Heart left ventricle (tissue), 16 donors: ENCODE results near the gene NR2F1-AS1. TPM values are rescaled to one million over a fixed set of nuclear protein-coding genes. Genes with fewer than 3 reads are reported as not detected.

ENCODE experiments used
- ATAC-seq, 4 donors: fragments of 200-7000 bp; cut with Tn5 transposase; one replicate each; pipeline ENCODE4 v1.9.1; 2020 to 2022; ENCODE audit warnings: moderate library complexity in 4 of 4, mild to moderate bottlenecking in 3 of 4, moderate number of reproducible peaks in 1 of 4
- DNase-seq, 5 donors: peaks; one replicate each; pipeline ENCODE4 v3.0.0-alpha.2; 2020
- H3K27ac ChIP-seq, 12 donors: fragments of 200-600 bp; sonication (generic) in 4 of 12; one replicate each; pipeline versions ENCODE4 v1.5.0 to v1.8.0; 2016 to 2022; ENCODE audit warnings: mild to moderate bottlenecking in 2 of 12
- H3K27me3 ChIP-seq, 9 donors: fragments of 200-600 bp; sonication (generic) in 2 of 9; one replicate each; pipeline versions ENCODE4 v1.5.1 to v1.8.0; 2016 to 2022; ENCODE audit warnings: mild to moderate bottlenecking in 3 of 9
- H3K36me3 ChIP-seq, 9 donors: fragments of 200-600 bp; sonication (generic) in 2 of 9; one replicate each; pipeline versions ENCODE4 v1.5.0 to v1.8.0; 2018 to 2022; ENCODE audit warnings: mild to moderate bottlenecking in 2 of 9
- H3K4me1 ChIP-seq, 12 donors: fragments of 200-600 bp; sonication (generic) in 4 of 12; one replicate each; pipeline versions ENCODE4 v1.5.0 to v1.8.0; 2016 to 2022; ENCODE audit warnings: mild to moderate bottlenecking in 3 of 12
- H3K4me3 ChIP-seq, 12 donors: fragments of 200-600 bp; sonication (generic) in 4 of 12; one replicate each; pipeline versions ENCODE4 v1.5.0 to v1.8.0; 2017 to 2022; ENCODE audit warnings: mild to moderate bottlenecking in 9 of 12, moderate library complexity in 4 of 12
- H3K9me3 ChIP-seq, 12 donors: fragments of 200-600 bp; sonication (generic) in 4 of 12; one replicate each; pipeline versions ENCODE4 v1.5.0 to v1.8.0; 2016 to 2022; ENCODE audit warnings: mild to moderate bottlenecking in 1 of 12
- POLR2A ChIP-seq, 2 donors: fragments of 450-650 bp; IDR thresholded peaks; one replicate each; pipeline ENCODE4 v1.6.1; 2017; ENCODE audit warnings: antibody characterized with exemption in 2 of 2, mild to moderate bottlenecking in 2 of 2, moderate library complexity in 2 of 2
- WGBS, 4 donors: extraction: QIAGEN DNeasy Blood & Tissue Kit in 2 of 4; methylation state at CpG; one replicate each; pipeline versions ENCODE4 v1.1.5 to v1.1.7; 2013 to 2018; 5-methylcytosine and 5-hydroxymethylcytosine counted together
- intact Hi-C, 10 donors: fragments of 100-400 bp; cut with DNase I; formaldehyde crosslinking; loops; one replicate each; pipeline versions ENCODE4 v1.11.1 to v1.14.2; 2022
- polyA plus RNA-seq, 2 donors: library from polyadenylated mRNA; stranded (reverse); fragments of 200-250 nt; gene quantifications; one replicate each; pipeline ENCODE4 v1.2.3, GENCODE V29; 2013
- total RNA-seq, 9 donors: library from RNA; depleted of rRNA in 2 of 9; stranded (reverse); fragments of >200 nt in 2 of 9; fragmentation: NEBNext Ultra II Directional in 3 of 9; extraction: Animal tissue kit (Norgen Biotek cat#: 25700) in 3 of 9; gene quantifications; one replicate each; pipeline versions ENCODE4 v1.1.0 to v1.2.4, GENCODE V29; 2016 to 2023
- TF ChIP-seq, protein P1 (sequence below), 12 donors: fragments of 200-600 bp; sonication (generic) in 4 of 12; IDR thresholded peaks; one replicate each; pipeline versions ENCODE4 v1.5.0 to v1.8.0; 2018 to 2022; ENCODE audit warnings: antibody characterized with exemption in 12 of 12, mild to moderate bottlenecking in 5 of 12
- donor health status: ischemic (EF 13 %, LVEDD 7.1; RV severe dilation, severe dysfunction).
- donor health status: healthy with polysubstance abuse.
- donor health status: DM: no; HTN: yes; CAD: no.
- donor health status: DM: no; HTN: no; CAD: no.
- donor health status: ischemic (EF 25% LVEDD 6.9; RV normal size, moderate dysfunction).
- donor health status: ischemic (EF 25% LVEDD 5.7; RV mildly dilated, moderate dysfunction).
- donor health status: healthy.
- donor health status: DM: yes; HTN: yes; CAD: no.
- donor health status: ischemic (EF 35%, LVEDD 5.7; RV mildly dilated, moderate dysfunction).
- donor health status: nonischemic (EF 11% LVEDD 7.7; RV severe dilation, severe dysfunction).
- donor health status: DM: yes; HTN: yes; CAD: no.
- donor health status: PGD.
- donor health status: ischemic (EF 29% LVEDD 5.4; RV normal size, mild dysfunction).
- donor health status: nonischemic (EF 23%, LVEDD 6.1; RV moderate dilation, normal function).

NR2F1-AS1 gene
- total and polyA plus RNA-seq, 11 donors, result 0.17 to 4.5 (median 0.67) TPM; not detected in 3

DNA sequence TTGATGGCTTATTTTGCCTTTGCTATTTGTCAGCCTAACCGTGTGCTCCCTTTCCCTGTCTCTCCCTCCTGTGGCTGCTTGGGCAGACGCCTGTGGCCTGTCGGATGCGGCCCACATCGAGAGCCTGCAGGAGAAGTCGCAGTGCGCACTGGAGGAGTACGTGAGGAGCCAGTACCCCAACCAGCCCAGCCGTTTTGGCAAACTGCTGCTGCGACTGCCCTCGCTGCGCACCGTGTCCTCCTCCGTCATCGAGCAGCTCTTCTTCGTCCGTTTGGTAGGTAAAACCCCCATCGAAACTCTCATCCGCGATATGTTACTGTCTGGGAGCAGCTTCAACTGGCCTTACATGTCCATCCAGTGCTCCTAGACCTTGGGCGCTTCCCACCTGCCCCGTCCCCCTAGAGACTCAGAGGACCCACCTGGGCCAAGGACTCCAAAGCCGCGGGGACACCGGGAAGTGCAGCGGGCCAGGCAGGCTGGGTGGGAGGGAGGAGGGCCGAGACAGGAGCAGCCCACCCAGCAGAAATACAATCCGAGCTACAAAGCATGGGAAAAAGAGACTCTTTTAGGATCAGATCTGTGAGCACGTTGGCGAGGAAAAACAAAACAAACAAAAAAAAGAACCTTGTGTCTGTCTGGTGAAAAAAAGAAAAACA is 12.6 kb upstream of the NR2F1-AS1 start:
- DNase-seq, result no peak
- ATAC-seq, result no peak
- H3K9me3 ChIP-seq, result peaks cover 0 to 15% (median 0%) of the 10 kb centered on the region in 12 donors
- no peak overlapping the region for H3K4me3 ChIP-seq
- H3K4me1 ChIP-seq, result peaks cover 0 to 11% (median 0%) of the 10 kb centered on the region in 12 donors
- TF ChIP-seq, protein P1, sequence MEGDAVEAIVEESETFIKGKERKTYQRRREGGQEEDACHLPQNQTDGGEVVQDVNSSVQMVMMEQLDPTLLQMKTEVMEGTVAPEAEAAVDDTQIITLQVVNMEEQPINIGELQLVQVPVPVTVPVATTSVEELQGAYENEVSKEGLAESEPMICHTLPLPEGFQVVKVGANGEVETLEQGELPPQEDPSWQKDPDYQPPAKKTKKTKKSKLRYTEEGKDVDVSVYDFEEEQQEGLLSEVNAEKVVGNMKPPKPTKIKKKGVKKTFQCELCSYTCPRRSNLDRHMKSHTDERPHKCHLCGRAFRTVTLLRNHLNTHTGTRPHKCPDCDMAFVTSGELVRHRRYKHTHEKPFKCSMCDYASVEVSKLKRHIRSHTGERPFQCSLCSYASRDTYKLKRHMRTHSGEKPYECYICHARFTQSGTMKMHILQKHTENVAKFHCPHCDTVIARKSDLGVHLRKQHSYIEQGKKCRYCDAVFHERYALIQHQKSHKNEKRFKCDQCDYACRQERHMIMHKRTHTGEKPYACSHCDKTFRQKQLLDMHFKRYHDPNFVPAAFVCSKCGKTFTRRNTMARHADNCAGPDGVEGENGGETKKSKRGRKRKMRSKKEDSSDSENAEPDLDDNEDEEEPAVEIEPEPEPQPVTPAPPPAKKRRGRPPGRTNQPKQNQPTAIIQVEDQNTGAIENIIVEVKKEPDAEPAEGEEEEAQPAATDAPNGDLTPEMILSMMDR (IDR thresholded peaks at IDR 0.05), result no peak
- TF ChIP-seq POLR2A (IDR thresholded peaks at IDR 0.05), result no peak
- 28 to 58% (median 48%) methylated on average over 30 of the region's 30 CpGs for WGBS, 4 donors
- H3K27ac ChIP-seq, result no peak overlapping the region
- intact Hi-C loops, result loop anchor here in 1 of 10 donors (10.0 kb wide), 1 partner anchor 291 kb away; no protein-coding TSS in a partner anchor
- H3K36me3 ChIP-seq, result no peaks in the 10 kb centered on the region
- H3K27me3 ChIP-seq, result peaks cover 37 to 95% (median 70%) of the 10 kb centered on the region in 9 donors

DNA sequence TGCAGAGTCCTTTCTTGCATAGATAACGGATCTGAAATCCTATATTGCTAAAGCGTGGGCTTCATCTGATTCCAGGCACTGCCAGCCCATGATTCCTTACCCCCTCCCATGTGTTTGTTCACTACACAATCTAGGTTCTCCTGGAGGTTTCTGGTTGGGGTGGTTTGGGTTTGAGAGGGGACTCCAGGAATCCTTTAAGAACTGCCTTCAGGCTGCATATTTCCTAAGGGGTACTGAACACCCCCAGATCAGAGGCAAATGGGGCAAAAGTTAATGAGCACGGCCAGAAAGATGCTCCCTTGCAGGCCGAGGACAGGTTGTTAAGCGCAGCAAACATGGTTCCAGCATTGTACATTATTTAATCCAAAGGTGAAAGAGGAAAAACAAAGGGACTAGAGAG is 11.9 kb upstream of the NR2F1-AS1 start:
- Histone ChIP-seq H3K27me3 (peaks cover 34 to 95% (median 65%) of the 10 kb centered on the region in 9 donors), H3K36me3 (no peaks in the 10 kb centered on the region), H3K4me1 (peaks cover 0 to 11% (median 0%) of the 10 kb centered on the region in 12 donors), H3K4me3 (no peak overlapping the region), H3K9me3 (peaks cover 0 to 15% (median 0%) of the 10 kb centered on the region in 12 donors), H3K27ac (no peak overlapping the region)
- 58 to 80% (median 67%) methylated on average over 5 of the region's 5 CpGs for WGBS, 4 donors
- ATAC-seq (no peak), DNase-seq (no peak)
- intact Hi-C loops, result loop anchor here in 1 of 10 donors (10.0 kb wide), 1 partner anchor 292 kb away; no protein-coding TSS in a partner anchor
- TF ChIP-seq, protein P1 (IDR thresholded peaks at IDR 0.05), result no peak
- TF ChIP-seq POLR2A (IDR thresholded peaks at IDR 0.05), result no peak

DNA sequence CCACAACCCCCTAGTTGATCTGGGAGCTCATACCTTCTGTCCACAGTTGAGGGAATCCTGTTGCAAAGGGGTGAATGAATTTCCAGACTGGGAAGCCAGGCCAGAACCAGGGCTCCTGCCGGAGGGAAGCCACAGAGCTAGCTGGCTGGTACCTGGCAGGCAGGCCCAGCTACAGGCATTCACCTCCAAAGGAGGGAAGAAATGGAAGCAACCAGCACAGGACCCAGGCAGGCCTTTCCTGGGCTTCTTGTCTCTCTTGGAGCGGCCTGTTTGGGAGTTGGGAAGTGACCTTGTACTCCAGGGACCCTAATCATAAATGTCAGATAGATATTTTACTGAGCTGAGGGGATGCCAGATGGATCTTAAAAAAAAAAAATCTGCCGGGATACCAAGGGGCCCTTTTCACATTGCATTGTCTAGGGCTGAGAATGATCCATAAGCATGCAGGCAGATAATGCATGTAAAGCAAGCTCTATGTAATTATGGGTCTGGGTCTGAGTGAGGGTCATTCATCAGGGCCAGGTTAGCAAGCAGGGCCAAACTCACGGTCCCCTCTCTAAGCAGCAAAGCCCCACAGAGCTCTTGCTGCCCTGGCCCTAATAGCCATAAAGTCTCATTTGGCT is 10.4 kb upstream of the NR2F1-AS1 start:
- no peaks in the 10 kb centered on the region for H3K36me3 ChIP-seq
- TF ChIP-seq, protein P1 (IDR thresholded peaks at IDR 0.05), result no peak
- no peak for TF ChIP-seq POLR2A (IDR thresholded peaks at IDR 0.05)
- H3K27ac ChIP-seq, result no peak overlapping the region
- intact Hi-C loops, result loop anchor here in 1 of 10 donors (10.0 kb wide), 1 partner anchor 293 kb away; no protein-coding TSS in a partner anchor
- peaks cover 0 to under 1% (median 0%) of the 10 kb centered on the region in 12 donors for H3K4me1 ChIP-seq
- H3K9me3 ChIP-seq, result peaks cover 0 to 15% (median 0%) of the 10 kb centered on the region in 12 donors
- no peak overlapping the region for H3K4me3 ChIP-seq
- 78 to 92% (median 84%) methylated on average over 4 of the region's 4 CpGs for WGBS, 4 donors
- peaks cover 34 to 95% (median 65%) of the 10 kb centered on the region in 9 donors for H3K27me3 ChIP-seq
- DNase-seq, result no peak
- no peak for ATAC-seq

DNA sequence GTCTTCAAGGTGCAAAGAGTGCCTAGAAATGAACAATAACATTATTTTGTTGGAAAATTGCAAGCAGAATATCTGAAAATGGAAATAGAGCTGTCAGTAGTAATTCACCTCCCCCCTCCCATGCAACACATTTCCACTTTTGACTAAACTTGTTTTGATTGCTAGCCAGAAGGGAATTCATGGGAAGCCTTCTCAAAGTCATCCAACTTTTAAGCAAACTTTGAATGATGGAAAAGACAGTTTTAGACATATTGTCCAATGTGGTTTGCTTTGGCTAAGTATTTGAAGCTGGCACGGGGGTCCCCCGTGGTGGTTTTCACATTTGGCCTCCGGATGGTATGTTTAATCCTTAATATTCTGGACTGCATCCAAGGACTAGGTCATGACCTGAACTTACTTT is 9.5 kb upstream of the NR2F1-AS1 start:
- ATAC-seq (no peak), DNase-seq (no peak)
- intact Hi-C loops, result loop anchor here in 1 of 10 donors (10.0 kb wide), 1 partner anchor 294 kb away; no protein-coding TSS in a partner anchor
- peaks cover 0 to 5% (median 0%) of the 10 kb centered on the region in 12 donors for H3K4me1 ChIP-seq
- H3K27me3 ChIP-seq, result peaks cover 32 to 95% (median 65%) of the 10 kb centered on the region in 9 donors
- no peak overlapping the region for H3K4me3 ChIP-seq
- TF ChIP-seq POLR2A (IDR thresholded peaks at IDR 0.05), result no peak
- TF ChIP-seq, protein P1 (IDR thresholded peaks at IDR 0.05), result no peak
- no peaks in the 10 kb centered on the region for H3K36me3 ChIP-seq
- peaks cover 0 to 11% (median 0%) of the 10 kb centered on the region in 12 donors for H3K9me3 ChIP-seq
- no peak overlapping the region for H3K27ac ChIP-seq
- WGBS, 4 donors, result 67 to 73% (median 70%) methylated on average over 3 of the region's 3 CpGs
